Neural cell (in vitro differentiated cells): ENCODE data around the gene ANKRD35. TPM values are rescaled to one million over a fixed set of nuclear protein-coding genes. Genes with fewer than 3 reads are reported as not detected.

Experiments used
- H2AFZ ChIP-seq: fragments of 200-600, 300-800 bp; sonication (generic), shearing (Covaris generic); 2 replicates; pipeline ENCODE4 v1.6.0; 2014; ENCODE audit warnings: low read depth, mild to moderate bottlenecking, antibody characterized with exemption, low read length, moderate library complexity
- H3F3A ChIP-seq: fragments of 200-600 bp; shearing (Covaris generic); 2 replicates; pipeline ENCODE4 v1.6.1; 2016; ENCODE audit warnings: mild to moderate bottlenecking, moderate library complexity, mixed read lengths, antibody characterized with exemption, low read length; ENCODE audit not compliant: insufficient read depth, poor library complexity, severe bottlenecking
- H3K27ac ChIP-seq: fragments of 200-600, 300-800 bp; sonication (generic), shearing (Covaris generic); 2 replicates; pipeline ENCODE4 v1.5.1; 2014; ENCODE audit warnings: mild to moderate bottlenecking, low read length, moderate library complexity
- H3K27me3 ChIP-seq: fragments of 300-800, 200-600 bp; sonication (generic), shearing (Covaris generic); 2 replicates; pipeline ENCODE4 v1.6.0; 2014; ENCODE audit warnings: mild to moderate bottlenecking, low read depth, low read length, moderate library complexity; ENCODE audit not compliant: insufficient read depth
- H3K36me3 ChIP-seq: fragments of 300-800, 200-600 bp; sonication (generic), shearing (Covaris generic); 2 replicates; pipeline ENCODE4 v1.5.1; 2014; ENCODE audit warnings: mild to moderate bottlenecking, antibody characterized with exemption, low read length, moderate library complexity; ENCODE audit not compliant: insufficient read depth
- H3K4me2 ChIP-seq: fragments of 300-800, 200-600 bp; sonication (generic), shearing (Covaris generic); 2 replicates; pipeline ENCODE4 v1.6.0; 2014; ENCODE audit warnings: mild to moderate bottlenecking, low read length
- H3K4me3 ChIP-seq: fragments of 300-800, 200-600 bp; sonication (generic), shearing (Covaris generic); 2 replicates; pipeline ENCODE4 v1.5.1; 2014; ENCODE audit warnings: mild to moderate bottlenecking, low read length, moderate library complexity
- H3K79me2 ChIP-seq: fragments of 200-600 bp; shearing (Covaris generic); replicated peaks from 2 replicates; pipeline ENCODE4 v1.6.0; 2014; ENCODE audit warnings: mild to moderate bottlenecking, low read length, moderate library complexity; ENCODE audit not compliant: insufficient read depth
- H3K9ac ChIP-seq: fragments of 300-800, 200-600 bp; sonication (generic), shearing (Covaris generic); 2 replicates; pipeline ENCODE4 v1.6.1; 2016; ENCODE audit warnings: mild to moderate bottlenecking, low read length, mixed read lengths
- H3K9me2 ChIP-seq: fragments of 200-600 bp; shearing (Covaris generic); 2 replicates; pipeline ENCODE4 v1.6.1; 2016; ENCODE audit warnings: mild to moderate bottlenecking, low read length, mixed read lengths; ENCODE audit not compliant: insufficient read depth
- H3K9me3 ChIP-seq: fragments of 200-600, 300-800 bp; sonication (generic), shearing (Covaris generic); 2 replicates; pipeline ENCODE4 v1.6.1; 2016; ENCODE audit warnings: mild to moderate bottlenecking, mixed run types, low read length, moderate library complexity, mixed read lengths
- H4K20me1 ChIP-seq: fragments of 200-600 bp; shearing (Covaris generic); 2 replicates; pipeline ENCODE4 v1.6.1; 2016; ENCODE audit warnings: mild to moderate bottlenecking, mixed run types; ENCODE audit not compliant: insufficient read depth
- CTCF ChIP-seq: fragments of 450-650 bp; IDR thresholded peaks from 2 replicates; pipeline ENCODE4 v1.5.1; 2014; ENCODE audit warnings: antibody characterized with exemption, mild to moderate bottlenecking, moderate library complexity; ENCODE audit not compliant: poor library complexity, severe bottlenecking
- EP300 ChIP-seq: fragments of 450-650 bp; conservative IDR thresholded peaks from 2 replicates; pipeline ENCODE4 v1.6.1; 2014; ENCODE audit warnings: antibody characterized with exemption, mild to moderate bottlenecking, moderate library complexity; ENCODE audit not compliant: poor library complexity, severe bottlenecking
- EZH2 ChIP-seq: fragments of 200-600, 300-800 bp; shearing (Covaris generic), sonication (generic); IDR thresholded peaks from 2 replicates; pipeline ENCODE4 v1.6.1; 2014; ENCODE audit warnings: antibody characterized with exemption, low read length, borderline replicate concordance, mild to moderate bottlenecking; ENCODE audit not compliant: insufficient read depth, poor library complexity, severe bottlenecking
- MXI1 ChIP-seq: fragments of 450-650 bp; conservative IDR thresholded peaks from 2 replicates; pipeline ENCODE4 v1.6.1; 2014; ENCODE audit warnings: antibody characterized with exemption, mild to moderate bottlenecking; ENCODE audit not compliant: poor library complexity, severe bottlenecking
- POLR2AphosphoS5 ChIP-seq: IDR thresholded peaks from 2 replicates; pipeline ENCODE4 v1.6.1; 2012
- RAD21 ChIP-seq: fragments of 450-650 bp; conservative IDR thresholded peaks from 2 replicates; pipeline ENCODE4 v1.6.1; 2014; ENCODE audit warnings: antibody characterized with exemption, mild to moderate bottlenecking, moderate library complexity
- REST ChIP-seq: IDR thresholded peaks from 2 replicates; pipeline ENCODE4 v1.6.1; 2012; ENCODE audit warnings: borderline replicate concordance
- SMC3 ChIP-seq: fragments of 450-650 bp; conservative IDR thresholded peaks from 2 replicates; pipeline ENCODE4 v1.6.1; 2014; ENCODE audit warnings: antibody characterized with exemption, mild to moderate bottlenecking, moderate library complexity; ENCODE audit not compliant: poor library complexity
- TAF1 ChIP-seq: IDR thresholded peaks from 2 replicates; pipeline ENCODE4 v1.6.1; 2012; ENCODE audit warnings: low read depth
- polyA plus RNA-seq: library from polyadenylated mRNA; depleted of rRNA; stranded (reverse); fragments of >200 nt; gene quantifications from 2 replicates; pipeline ENCODE4 v1.2.3, GENCODE V29; 2014

ANKRD35 gene
- polyA plus RNA-seq, 1 donor from 2014 or later: not detected

GRCh38 chr1:145889722-145890121, 4.1 kb upstream of the ANKRD35 start:
- Histone ChIP-seq H3K27ac (no peak overlapping the region), H3K4me3 (no peak overlapping the region), H3K27me3 (peaks cover 11% of the 10 kb centered on the region), H3K4me2 (no peak overlapping the region), H3K79me2 (no peaks in the 10 kb centered on the region), H3F3A (no peaks in the 10 kb centered on the region), H3K36me3 (no peaks in the 10 kb centered on the region), H4K20me1 (no peaks in the 10 kb centered on the region), H3K9me2 (no peaks in the 10 kb centered on the region), H3K9me3 (no peaks in the 10 kb centered on the region), H3K9ac (no peak overlapping the region), H2AFZ (no peak overlapping the region)
- TF ChIP-seq REST (no peak), EZH2 (no peak), CTCF (no peak), MXI1 (no peak), EP300 (no peak), SMC3 (no peak), TAF1 (no peak), RAD21 (no peak), POLR2AphosphoS5 (no peak)

- H3K36me3 ChIP-seq: no peaks in the 10 kb centered on the region
- no peak overlapping the region for H3K4me3 ChIP-seq
- peaks cover 22% of the 10 kb centered on the region for H3K27me3 ChIP-seq
- no peak overlapping the region for H3K27ac ChIP-seq
- no peaks in the 10 kb centered on the region for H4K20me1 ChIP-seq
- H3F3A ChIP-seq: no peaks in the 10 kb centered on the region
- H3K79me2 ChIP-seq: no peaks in the 10 kb centered on the region
- H2AFZ ChIP-seq: no peak overlapping the region
- H3K9ac ChIP-seq: no peak overlapping the region
- H3K9me2 ChIP-seq: no peaks in the 10 kb centered on the region
- TF ChIP-seq CTCF (no peak), POLR2AphosphoS5 (no peak), REST (no peak), SMC3 (no peak), EZH2 (no peak), MXI1 (no peak), RAD21 (no peak), TAF1 (no peak), EP300 (no peak)
- no peaks in the 10 kb centered on the region for H3K9me3 ChIP-seq
- H3K4me2 ChIP-seq: no peak overlapping the region
Measured at GRCh38 chr1:145887631-145888030, 2.0 kb upstream of the ANKRD35 start.
